GM19452 (cell line): ENCODE measurements around the gene OGN.
"Not testable (repeated sequence)": the region's sequence is repeated elsewhere in the genome, so short reads cannot be mapped to it uniquely, and the experiment has no call there.

Experiments used
- ATAC-seq: cut with Tn5 transposase; IDR thresholded peaks from one replicate; pipeline ENCODE4 v1.9.1; 2021; ENCODE audit not compliant: unreplicated experiment

Gene OGN, protein sequence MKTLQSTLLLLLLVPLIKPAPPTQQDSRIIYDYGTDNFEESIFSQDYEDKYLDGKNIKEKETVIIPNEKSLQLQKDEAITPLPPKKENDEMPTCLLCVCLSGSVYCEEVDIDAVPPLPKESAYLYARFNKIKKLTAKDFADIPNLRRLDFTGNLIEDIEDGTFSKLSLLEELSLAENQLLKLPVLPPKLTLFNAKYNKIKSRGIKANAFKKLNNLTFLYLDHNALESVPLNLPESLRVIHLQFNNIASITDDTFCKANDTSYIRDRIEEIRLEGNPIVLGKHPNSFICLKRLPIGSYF

DNA sequence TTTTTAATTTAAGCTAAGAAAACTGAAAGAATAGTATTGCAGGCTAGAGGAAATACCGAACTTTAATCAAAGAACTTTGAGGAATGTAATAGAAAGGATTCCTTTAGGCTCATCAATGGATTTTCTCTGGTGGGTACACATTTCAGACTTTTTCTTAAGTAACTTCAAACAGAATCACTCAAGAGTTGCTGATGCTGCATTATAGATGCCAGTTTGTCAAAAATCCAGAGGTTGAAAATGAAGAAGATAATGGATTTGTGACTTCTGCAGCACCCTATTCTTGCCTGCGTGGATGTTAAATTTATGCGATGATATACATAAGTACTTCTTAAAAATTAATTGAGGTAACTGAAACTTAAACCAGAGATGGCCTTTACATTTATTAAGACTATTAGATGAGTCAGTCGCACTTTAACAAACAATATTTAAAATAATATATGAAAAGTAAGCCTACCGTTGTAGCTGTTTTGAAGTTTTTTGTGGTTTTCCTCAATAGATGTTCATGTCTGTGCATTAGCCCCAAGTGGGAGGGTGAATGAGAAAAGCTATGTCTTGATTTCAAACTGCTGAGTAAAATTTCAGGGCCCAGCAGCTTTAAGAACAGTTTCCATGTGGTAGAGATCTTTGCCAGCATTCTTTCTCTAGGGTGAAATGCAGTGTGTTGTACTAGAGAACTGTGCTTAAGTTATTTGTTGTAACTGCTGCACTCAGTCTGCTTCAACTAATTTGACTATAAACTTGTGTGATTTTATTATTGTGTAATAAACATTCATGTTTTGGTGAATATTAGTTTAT lies at the start of gene OGN:
OGN (minus strand) TSS at position 537 of the 795 bp plus-strand sequence. CDS start 1,171 bp downstream, outside the sequence.
- ATAC-seq, result no peak

GRCh38 chr9:92446536-92446935 lies 42.2 kb upstream of the OGN start:
- no peak for ATAC-seq

GRCh38 chr9:92444841-92445240 lies 40.5 kb upstream of the OGN start:
- ATAC-seq, result no peak

- no peak for ATAC-seq
Observed at GRCh38 chr9:92440751-92441046, 36.3 kb upstream of the OGN start.

DNA sequence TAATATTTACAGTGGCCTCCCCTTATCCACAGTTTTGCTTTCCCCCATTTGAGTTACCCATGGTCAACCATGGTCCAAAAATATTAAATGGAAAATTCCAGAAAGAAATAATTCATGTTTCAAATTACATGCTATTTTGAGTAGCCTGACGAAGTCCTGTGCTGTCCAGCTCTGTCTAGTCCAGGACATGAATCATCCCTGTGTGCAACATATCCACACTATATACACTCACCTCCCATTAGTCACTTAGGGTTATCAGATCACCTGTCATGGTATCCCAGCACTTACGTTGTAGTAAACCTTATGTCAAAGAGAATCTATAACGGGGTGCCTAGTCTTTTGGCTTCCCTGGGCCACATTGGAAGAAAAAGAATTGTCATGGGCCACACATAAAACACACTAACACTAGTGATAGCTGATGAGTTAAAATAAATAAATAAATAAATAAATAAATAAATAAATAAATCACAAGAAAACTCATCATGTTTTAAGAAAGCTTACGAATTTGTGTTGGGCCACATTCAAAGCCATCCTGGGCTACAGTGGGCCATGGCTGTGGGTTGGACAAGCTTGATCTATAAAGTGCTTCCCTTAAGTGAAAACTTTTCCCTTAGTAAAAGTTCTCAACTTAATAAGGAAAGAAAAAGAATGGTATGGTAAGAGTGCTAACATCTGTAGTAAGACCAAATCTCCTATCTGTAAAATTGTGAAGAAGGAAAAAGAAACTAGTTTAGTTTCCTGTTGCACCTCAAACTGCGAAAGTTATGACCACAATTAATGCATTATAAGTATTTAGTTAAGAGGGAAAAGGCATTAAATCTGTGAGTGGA lies 35.8 kb upstream of the OGN start:
- ATAC-seq, result no peak

DNA sequence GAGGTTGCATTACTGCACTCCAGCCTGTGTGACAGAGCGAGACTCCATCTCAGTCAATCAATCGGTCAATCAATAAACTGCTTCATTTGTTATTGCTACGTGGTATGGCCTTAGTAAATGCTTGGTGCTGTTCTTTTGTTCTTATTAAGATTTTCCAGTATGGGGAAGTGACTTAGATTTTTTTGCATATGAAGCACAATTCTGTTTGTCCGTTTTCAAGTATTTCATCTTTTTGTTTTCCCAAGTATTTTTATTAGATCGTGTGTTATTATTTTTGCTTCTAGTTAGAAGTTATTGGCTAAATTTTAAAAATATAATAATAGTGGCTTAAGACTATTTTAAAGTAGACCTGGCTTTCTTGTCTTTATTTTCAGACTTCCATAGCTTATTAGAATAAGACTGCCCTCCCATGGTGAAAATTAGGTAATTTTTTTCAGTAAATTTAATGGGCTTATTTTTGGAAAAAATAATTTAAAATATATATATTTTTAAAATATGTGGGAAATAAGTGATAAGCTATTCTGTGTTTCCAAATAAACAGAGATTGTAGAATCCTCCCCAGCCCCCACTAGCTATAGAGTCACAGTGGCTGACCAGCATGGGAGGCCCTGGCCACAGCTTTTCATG lies 34.6 kb upstream of the OGN start:
- no peak for ATAC-seq

DNA sequence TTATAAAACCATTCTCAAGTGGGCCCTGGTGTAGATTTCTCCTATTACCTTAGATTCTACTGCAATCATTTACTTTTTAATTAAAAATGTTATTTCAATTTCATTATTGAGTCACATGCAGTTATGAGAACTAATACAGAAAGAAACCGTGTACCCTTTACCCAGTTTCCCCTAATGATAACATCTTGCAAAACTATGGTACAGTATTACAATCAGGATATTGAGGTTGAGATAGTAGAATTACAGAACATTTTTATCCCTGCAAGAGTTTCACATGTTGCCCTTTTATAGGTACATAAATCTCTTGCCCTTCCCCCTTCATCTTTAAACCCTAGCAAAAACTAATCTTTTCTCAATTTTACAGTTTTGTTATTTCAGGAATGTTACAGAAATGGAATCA lies 30.9 kb upstream of the OGN start:
- ATAC-seq, result no peak

DNA sequence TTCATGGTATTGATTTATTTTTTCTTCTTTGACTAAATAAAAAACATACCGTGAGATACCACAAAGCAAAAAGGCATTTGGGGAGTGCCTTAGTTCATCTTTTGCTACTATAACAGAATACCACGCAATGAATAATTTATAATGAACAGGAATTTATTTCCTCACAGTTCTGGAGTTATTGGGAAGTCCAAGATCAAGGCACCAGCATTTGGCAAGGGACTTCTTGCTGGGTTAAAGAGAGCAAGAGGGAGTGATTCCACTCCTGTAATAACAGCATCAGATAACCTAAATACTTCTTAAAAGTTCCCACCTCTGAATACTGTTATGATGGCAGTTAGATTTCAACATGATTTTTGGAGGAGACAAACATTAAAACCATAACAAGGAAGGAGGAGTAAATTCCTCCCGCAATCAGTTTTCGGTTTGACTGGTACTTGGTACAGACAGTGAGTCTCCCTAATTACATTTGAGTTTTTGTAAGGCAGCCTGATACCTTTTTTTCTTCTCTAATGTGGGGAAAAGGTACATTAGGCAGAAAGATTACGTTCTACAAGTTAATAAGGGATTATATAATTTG lies 28.7 kb upstream of the OGN start:
- ATAC-seq, result no peak

- ATAC-seq, result no peak
Observed at GRCh38 chr9:92432350-92432749, 28.0 kb upstream of the OGN start.

- ATAC-seq, result no peak
Observed at GRCh38 chr9:92429836-92430235, 25.5 kb upstream of the OGN start.

DNA sequence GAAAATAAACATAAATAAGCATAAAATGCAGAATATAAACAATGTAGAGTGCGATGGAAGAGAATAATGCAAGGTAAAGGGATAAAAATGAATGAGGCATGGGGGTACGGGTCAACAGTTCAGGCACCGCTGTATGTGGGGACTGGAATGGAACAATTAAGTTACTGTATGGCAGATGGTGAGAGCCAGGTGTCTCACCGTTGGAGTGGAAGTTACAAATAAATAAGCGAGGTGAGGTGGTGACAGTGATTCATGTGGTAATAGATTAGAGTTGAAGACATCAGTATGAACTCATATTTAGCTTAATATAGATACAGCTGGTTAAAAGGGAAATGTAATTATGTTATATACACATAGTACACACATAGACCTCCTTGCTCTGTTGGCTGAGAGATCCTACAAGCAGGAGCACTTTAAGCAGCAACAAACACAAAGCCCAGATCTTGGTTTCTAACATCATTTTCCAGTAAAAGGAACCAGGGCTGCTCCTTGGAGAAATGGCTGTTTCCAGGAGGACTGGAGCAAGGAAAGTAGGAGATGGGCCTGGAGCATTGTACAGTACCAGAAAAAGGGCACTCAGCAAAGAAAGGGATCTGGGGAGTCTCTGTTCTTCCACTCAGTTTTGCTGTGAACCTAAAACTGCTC lies 22.2 kb upstream of the OGN start:
- no peak for ATAC-seq

- ATAC-seq, result no peak
Observed at GRCh38 chr9:92425474-92425873, 21.1 kb upstream of the OGN start.

DNA sequence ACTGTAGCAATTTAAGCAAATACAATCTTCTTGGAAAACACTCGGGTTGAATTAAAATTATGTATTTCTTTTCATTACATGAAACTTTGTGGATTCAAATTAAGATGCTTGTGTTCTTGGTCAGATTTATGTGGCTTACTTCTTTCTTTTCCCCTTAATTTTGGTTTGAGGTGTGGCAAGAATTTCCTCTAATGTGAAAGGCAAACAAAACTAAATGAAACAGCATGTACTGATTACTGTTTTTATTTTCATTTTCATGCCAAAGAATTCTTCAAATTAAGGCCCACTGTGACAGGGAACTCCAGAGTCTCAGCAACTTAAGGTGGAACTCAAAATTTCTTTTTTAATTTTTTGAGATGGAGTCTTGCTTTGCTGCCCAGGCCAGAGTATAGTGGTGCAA lies 20.0 kb upstream of the OGN start, which contains the start of gene OMD:
OMD (minus strand) TSS at position 132 of the 400 bp plus-strand sequence. CDS start 6,913 bp downstream, outside the sequence.
- no peak for ATAC-seq

DNA sequence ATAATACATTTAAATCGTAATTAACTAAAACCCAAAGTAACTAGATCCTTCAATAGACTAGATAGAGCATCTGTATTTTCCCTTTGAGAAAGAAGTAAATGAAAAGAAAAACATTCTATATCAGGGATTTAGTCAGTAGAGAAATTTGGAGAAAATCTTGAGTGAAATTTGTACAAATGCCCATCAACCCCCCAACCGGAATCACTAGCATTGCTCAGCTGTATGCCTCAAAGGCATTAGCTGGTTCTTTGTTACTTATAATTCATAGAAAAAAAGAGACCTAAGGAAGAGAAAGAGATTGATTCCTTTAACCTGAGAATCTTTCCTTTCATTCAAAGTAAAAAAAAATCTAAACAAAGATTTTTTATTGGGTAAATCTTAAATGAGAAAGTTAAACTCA lies 19.2 kb upstream of the OGN start:
- no peak for ATAC-seq

DNA sequence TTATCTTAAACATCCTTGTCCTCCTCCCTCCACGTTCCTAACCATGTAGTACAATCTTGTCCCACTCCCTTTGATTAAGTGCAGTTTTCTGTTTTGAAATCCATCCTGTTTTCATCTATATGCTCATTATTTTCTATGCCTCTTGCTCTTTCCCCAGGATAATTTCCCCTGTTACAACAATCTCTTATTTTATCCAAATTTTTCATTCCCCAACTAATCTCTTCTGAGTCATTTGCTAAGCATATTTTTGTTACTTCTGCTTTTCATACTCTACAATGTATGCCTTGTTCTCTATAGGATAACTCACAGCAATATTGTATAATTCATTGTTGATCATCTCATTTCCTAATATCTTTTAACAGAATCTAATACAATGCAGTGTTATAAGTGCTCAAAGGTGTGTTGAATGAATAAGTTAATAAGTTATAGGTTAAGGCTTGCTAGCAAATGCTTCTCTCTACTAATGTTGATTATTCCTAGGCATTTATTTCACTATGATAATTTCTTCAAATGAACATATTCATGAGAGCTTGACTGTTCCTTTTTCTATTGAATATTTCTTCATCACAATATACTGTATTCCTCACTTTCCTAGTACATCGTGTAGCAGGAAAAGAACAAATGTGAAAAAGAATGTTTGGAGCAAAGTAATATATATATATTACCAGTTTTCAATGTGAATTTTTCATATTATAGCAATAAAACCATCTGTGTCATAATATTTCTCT lies 18.4 kb upstream of the OGN start:
- no peak for ATAC-seq

- no peak for ATAC-seq
Observed at GRCh38 chr9:92414566-92414965, 10.2 kb upstream of the OGN start.

GRCh38 chr9:92411157-92411556 lies 6.8 kb upstream of the OGN start:
- not testable (repeated sequence) for ATAC-seq

DNA sequence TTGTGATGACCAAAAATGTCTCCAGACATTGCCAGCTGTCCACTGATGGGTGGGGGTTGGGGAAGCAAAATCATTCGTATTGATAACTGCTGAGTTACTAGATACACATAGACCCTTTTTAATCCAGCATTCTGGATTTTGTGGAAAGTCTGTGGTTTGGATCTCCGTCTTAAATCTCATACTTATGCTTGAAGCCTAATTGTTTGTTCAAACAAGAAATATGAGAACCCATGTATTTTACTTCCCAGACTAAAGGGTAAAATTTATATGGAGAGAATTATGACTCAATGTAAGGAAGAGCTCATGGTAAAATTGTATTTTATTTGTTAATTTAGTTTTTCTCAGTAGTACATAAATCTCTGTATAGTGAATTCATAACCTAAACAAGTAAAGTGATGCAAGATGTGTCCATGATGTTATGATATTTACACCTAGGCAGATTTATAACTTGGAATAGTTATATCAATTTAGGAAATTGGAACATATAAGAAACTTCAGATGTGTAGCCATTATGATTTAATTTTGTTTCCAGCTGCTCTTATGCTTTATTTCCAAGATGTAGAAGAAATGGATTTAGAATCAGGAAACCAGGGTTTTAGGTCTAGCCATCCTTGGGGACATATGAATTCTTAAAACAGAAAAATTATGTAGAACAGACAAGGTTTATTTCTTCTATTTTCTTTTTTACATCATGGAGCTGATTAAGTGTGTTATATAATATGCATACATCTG lies 4.5 kb upstream of the OGN start:
- no peak for ATAC-seq

DNA sequence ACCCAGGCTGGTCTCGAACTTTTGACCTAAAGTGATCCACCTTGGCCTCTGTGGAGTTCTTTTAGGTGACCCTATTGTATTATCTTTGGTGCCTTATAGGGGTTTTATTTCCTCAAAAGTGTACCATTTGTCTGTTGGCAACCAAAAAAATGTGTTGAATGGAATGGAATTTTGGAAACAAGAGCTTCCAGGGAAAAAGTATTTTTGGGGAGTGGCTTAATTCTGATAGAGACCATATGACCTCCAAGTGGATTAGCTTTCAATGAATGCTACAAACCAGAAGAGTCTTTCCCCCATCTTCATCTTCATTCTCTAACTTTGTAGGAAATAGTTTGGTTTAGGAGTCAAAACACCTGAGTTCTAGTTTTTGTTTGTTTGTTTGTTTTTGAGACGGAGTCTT lies 3.4 kb upstream of the OGN start:
- no peak for ATAC-seq
